Body of pancreas (tissue), 4 donors: Measurements from ENCODE around the gene TMEM178B. TPM values are rescaled to one million over a fixed set of nuclear protein-coding genes. Genes with fewer than 3 reads are reported as not detected.

Source experiments
- ATAC-seq: fragments of 150-250 bp; one replicate; pipeline ENCODE4 v1.9.1; 2016
- DNase-seq, 4 donors: peaks; one replicate each; pipeline ENCODE4 v3.0.0-alpha.2; 2019
- H3K27ac ChIP-seq, 4 donors: fragments of 200-600 bp; sonication (generic); 1 replicate in 3 of 4; 2 replicates in 1 of 4; pipeline versions ENCODE4 v1.5.1 to v1.6.1; 2016 to 2019; ENCODE audit warnings: mild to moderate bottlenecking in 1 of 4, mixed read lengths in 1 of 4, moderate library complexity in 1 of 4
- H3K27me3 ChIP-seq, 2 donors: fragments of 200-600 bp; sonication (generic); one replicate each; pipeline ENCODE4 v1.6.0; 2016; ENCODE audit warnings: mild to moderate bottlenecking in 1 of 2
- H3K36me3 ChIP-seq, 2 donors: fragments of 200-600 bp; sonication (generic); replicated peaks in 1 of 2; 2 replicates each; pipeline ENCODE4 v1.5.1; 2016; ENCODE audit warnings: low read depth in 2 of 2; ENCODE audit not compliant: insufficient read depth in 1 of 2
- H3K4me1 ChIP-seq: fragments of 200-600 bp; sonication (generic); one replicate; pipeline ENCODE4 v1.6.0; 2016
- H3K4me3 ChIP-seq, 2 donors: fragments of 200-600 bp; sonication (generic); 1 replicate in 1 of 2; 2 replicates in 1 of 2; pipeline ENCODE4 v1.5.1; 2016 to 2019
- H3K9me3 ChIP-seq, 3 donors: fragments of 200-600 bp; sonication (generic); 1 replicate in 2 of 3; 2 replicates in 1 of 3; pipeline ENCODE4 v1.5.1; 2016
- POLR2A ChIP-seq, 3 donors: fragments of 450-650 bp; IDR thresholded peaks; one replicate each; pipeline ENCODE4 v1.6.1; 2016; ENCODE audit warnings: antibody characterized with exemption in 3 of 3, mild to moderate bottlenecking in 2 of 3
- WGBS, 2 donors: methylation state at CpG; one replicate each; pipeline ENCODE4 v1.1.5; 2017; 5-methylcytosine and 5-hydroxymethylcytosine counted together
- intact Hi-C: fragments of 100-400 bp; cut with DNase I; formaldehyde crosslinking; loops from one replicate; pipeline ENCODE4 v1.15.1; 2023
- total RNA-seq, 2 donors: library from RNA; depleted of rRNA; stranded (reverse); fragments of >200 nt; gene quantifications; one replicate each; pipeline ENCODE4 v1.1.0, GENCODE V29; 2016
- TF ChIP-seq, protein P1 (sequence below), 7 experiments: fragments of 450-650 bp in 4 of 7; fragments of 200-600 bp in 3 of 7; sonication (generic) in 3 of 7; IDR thresholded peaks; one replicate each; pipeline ENCODE4 v1.5.1; 2016 to 2019; ENCODE audit warnings: antibody characterized with exemption in 7 of 7

The TMEM178B gene
- total RNA-seq, 2 donors from 2014 or later, result 1.0 to 11.9 TPM

DNA sequence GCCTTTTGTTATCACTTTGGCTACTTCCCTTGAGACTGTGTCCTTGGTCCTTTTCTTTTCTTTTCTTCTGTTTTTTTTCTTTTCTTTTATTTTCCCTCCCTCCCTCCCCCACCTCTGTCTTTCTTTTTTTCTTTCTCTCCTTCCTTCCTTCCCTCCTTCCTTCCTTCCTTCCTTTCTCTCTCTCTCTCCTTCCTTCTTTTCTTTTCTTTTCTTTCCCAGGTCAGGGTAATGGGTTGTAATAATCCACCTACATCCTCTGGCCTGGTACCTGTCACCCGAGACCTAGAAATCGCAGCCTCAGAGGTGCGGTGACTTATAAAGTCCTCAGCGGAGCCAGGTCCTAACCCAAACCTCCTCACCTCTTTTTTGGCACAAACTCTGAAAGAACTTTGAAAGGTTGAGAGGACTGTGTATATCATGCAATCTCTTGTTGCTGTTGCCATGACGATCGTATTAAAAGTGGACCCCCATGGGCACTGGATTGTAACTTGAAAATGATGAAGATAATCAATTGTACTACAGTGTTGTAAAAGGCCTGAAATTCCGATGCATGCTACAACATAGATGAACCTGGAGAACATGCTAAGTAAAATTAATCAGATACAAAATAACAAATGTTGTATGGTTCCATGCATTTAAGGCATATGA, 336.6 kb downstream of the TMEM178B start:
- intact Hi-C loops, result no loop called here
- DNase-seq (no peak), ATAC-seq (no peak)
- no peak overlapping the region for H3K4me3 ChIP-seq
- no peaks in the 10 kb centered on the region for H3K9me3 ChIP-seq
- H3K27me3 ChIP-seq, result no peaks in the 10 kb centered on the region
- H3K27ac ChIP-seq, result no peak overlapping the region
- no peaks in the 10 kb centered on the region for H3K4me1 ChIP-seq
- no peaks in the 10 kb centered on the region for H3K36me3 ChIP-seq
- TF ChIP-seq, protein P1, sequence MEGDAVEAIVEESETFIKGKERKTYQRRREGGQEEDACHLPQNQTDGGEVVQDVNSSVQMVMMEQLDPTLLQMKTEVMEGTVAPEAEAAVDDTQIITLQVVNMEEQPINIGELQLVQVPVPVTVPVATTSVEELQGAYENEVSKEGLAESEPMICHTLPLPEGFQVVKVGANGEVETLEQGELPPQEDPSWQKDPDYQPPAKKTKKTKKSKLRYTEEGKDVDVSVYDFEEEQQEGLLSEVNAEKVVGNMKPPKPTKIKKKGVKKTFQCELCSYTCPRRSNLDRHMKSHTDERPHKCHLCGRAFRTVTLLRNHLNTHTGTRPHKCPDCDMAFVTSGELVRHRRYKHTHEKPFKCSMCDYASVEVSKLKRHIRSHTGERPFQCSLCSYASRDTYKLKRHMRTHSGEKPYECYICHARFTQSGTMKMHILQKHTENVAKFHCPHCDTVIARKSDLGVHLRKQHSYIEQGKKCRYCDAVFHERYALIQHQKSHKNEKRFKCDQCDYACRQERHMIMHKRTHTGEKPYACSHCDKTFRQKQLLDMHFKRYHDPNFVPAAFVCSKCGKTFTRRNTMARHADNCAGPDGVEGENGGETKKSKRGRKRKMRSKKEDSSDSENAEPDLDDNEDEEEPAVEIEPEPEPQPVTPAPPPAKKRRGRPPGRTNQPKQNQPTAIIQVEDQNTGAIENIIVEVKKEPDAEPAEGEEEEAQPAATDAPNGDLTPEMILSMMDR (IDR thresholded peaks at IDR 0.05), result no peak
- no peak for TF ChIP-seq POLR2A (IDR thresholded peaks at IDR 0.05)
- 86 to 90% methylated on average over 7 of the region's 7 CpGs for WGBS, 2 donors

DNA sequence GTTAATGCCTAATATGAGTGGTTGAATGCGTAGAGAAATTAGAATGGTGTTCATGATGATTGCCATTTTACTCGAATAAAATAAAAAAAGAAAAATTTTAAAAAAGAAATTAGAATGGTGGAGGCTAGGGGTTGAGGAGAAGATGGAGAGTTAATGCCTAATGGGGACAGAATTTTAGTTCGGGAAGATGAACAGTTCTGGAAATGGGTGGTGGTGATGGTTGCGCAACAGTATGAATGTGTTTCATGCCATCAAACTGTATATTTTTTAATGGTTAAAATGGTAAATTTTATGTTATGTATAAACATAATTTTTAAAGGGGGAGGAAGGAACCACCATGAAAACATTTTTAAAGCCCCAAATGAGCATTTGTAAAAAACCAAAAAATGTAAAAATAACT, 337.3 kb downstream of the TMEM178B start:
- TF ChIP-seq POLR2A (IDR thresholded peaks at IDR 0.05), result no peak
- TF ChIP-seq, protein P1 (IDR thresholded peaks at IDR 0.05), result no peak
- intact Hi-C loops, result no loop called here
- Histone ChIP-seq H3K9me3 (no peaks in the 10 kb centered on the region), H3K4me3 (no peak overlapping the region), H3K27ac (no peak overlapping the region), H3K4me1 (no peaks in the 10 kb centered on the region), H3K36me3 (no peaks in the 10 kb centered on the region), H3K27me3 (no peaks in the 10 kb centered on the region)
- ATAC-seq, result no peak
- DNase-seq, result no peak
- WGBS, 2 donors, result 79 to 84% methylated on average over 4 of the region's 4 CpGs

DNA sequence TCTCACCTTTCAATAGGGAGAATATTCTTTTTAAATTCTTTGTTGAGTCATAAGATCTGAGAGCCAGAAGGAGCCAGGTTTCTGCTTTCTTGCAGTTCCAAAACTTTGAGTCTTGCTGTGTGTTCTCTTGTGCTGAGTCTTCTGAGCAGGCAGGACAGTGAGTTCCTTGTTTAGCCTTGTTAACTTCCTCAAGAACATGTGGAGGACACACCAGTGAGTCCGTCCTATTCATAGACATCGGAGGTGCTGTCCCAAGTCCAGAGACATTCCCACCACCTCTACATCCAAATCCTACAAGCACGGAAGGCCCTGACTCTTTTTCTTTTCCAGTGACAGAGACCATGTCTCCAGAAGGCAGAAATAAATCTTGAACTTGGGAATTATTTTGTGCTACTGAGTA, 342.1 kb downstream of the TMEM178B start:
- Histone ChIP-seq H3K4me3 (no peak overlapping the region), H3K36me3 (no peaks in the 10 kb centered on the region), H3K27ac (no peak overlapping the region), H3K9me3 (no peaks in the 10 kb centered on the region), H3K4me1 (peaks cover 9% of the 10 kb centered on the region), H3K27me3 (no peaks in the 10 kb centered on the region)
- no peak for ATAC-seq
- TF ChIP-seq, protein P1 (IDR thresholded peaks at IDR 0.05), result no peak
- no peak for TF ChIP-seq POLR2A (IDR thresholded peaks at IDR 0.05)
- intact Hi-C loops, result no loop called here
- no peak for DNase-seq
- WGBS, 2 donors, result 64 to 88% methylated on average over 3 of the region's 3 CpGs

DNA sequence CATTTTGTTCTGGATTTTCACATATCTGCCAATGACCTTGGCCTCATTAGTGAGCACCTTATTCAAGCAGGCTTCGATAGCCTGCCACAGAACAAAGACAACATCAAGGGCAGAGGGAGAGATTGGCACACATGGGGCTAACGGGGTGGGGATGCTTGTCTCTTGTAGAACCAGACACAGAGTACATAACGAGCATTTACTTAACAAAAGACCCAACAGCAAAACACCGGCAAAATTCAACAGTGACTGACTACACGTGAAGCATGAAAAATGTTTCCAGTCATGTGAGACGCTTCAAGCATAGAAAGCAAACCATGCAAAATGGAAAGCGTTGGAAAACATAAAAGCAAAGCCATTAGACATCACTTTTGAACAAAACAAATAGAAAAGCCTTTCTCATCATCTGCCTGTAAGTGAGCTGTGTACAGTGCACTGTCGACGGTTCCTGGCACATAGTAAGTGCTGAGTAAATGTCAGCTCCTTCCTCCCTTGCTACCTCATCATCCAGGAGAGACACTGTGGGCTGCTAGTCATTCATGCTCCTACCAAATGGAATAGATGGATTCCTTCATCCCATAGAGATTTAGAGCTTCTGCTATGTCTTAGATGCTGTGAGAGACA, 342.9 kb downstream of the TMEM178B start:
- no peak overlapping the region for H3K27ac ChIP-seq
- no peak for TF ChIP-seq POLR2A (IDR thresholded peaks at IDR 0.05)
- TF ChIP-seq, protein P1 (IDR thresholded peaks at IDR 0.05), result no peak
- WGBS, 2 donors, result 54% methylated on average over 9 of the region's 9 CpGs
- intact Hi-C loops, result no loop called here
- no peaks in the 10 kb centered on the region for H3K27me3 ChIP-seq
- H3K36me3 ChIP-seq, result no peaks in the 10 kb centered on the region
- H3K4me1 ChIP-seq, result peaks cover 9% of the 10 kb centered on the region
- H3K4me3 ChIP-seq, result no peak overlapping the region
- DNase-seq (peak in 2 of 4 donors; percentile 10 to 23), ATAC-seq (peak; percentile 64)
- no peaks in the 10 kb centered on the region for H3K9me3 ChIP-seq

DNA sequence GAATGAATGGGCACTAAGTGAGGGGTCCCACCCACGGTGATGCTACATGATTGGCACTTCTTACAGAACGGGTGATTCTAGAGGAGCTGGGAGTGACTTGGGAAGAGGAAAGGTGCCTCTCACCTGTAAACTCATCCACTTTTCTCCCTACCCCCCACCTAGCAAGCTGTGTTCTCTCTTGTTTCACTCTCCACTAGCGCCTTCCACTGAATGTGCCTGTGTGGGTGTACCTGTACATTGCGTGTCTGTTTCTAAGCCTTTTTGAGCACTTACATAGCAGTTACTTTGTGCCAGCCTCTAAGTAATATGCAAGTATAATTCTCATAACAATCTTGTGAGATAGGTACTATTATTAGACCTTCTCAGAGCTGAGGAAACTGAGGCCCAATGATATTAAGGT, 343.6 kb downstream of the TMEM178B start:
- Histone ChIP-seq H3K4me1 (peaks cover 9% of the 10 kb centered on the region), H3K4me3 (no peak overlapping the region), H3K36me3 (no peaks in the 10 kb centered on the region), H3K9me3 (no peaks in the 10 kb centered on the region), H3K27ac (no peak overlapping the region), H3K27me3 (no peaks in the 10 kb centered on the region)
- WGBS, 2 donors, result 86 to 89% methylated on average over 4 of the region's 4 CpGs
- no peak for DNase-seq
- ATAC-seq, result no peak
- intact Hi-C loops, result no loop called here
- TF ChIP-seq, protein P1 (IDR thresholded peaks at IDR 0.05), result no peak
- TF ChIP-seq POLR2A (IDR thresholded peaks at IDR 0.05), result no peak
